Uterus (tissue), 4 donors: Measurements from ENCODE around the gene PHACTR2. TPM values are rescaled to one million over a fixed set of nuclear protein-coding genes. Genes with fewer than 3 reads are reported as not detected.
A peak's percentile ranks its signal among the peaks of the same experiment; 100 is the strongest.
"Not testable (repeated sequence)": the region's sequence is repeated elsewhere in the genome, so short reads cannot be mapped to it uniquely, and the experiment has no call there.

Experiments
- DNase-seq, 2 donors: peaks; one replicate each; pipeline ENCODE4 v3.0.0-alpha.2; 2019 to 2020
- H3K27ac ChIP-seq, 2 donors: fragments of 200-600 bp; sonication (generic); 1 replicate in 1 of 2; 2 replicates in 1 of 2; pipeline ENCODE4 v1.5.1; 2016 to 2018
- H3K27me3 ChIP-seq, 2 donors: fragments of 200-600 bp; sonication (generic); one replicate each; pipeline ENCODE4 v1.5.1; 2018 to 2019; ENCODE audit warnings: control low read depth in 1 of 2
- H3K36me3 ChIP-seq, 2 donors: fragments of 200-600 bp; sonication (generic); one replicate each; pipeline ENCODE4 v1.5.1; 2019; ENCODE audit warnings: control low read depth in 1 of 2
- H3K4me1 ChIP-seq, 2 donors: fragments of 200-600 bp; sonication (generic); one replicate each; pipeline ENCODE4 v1.5.1; 2018 to 2019; ENCODE audit warnings: control low read depth in 1 of 2
- H3K4me3 ChIP-seq, 2 donors: fragments of 200-600 bp; sonication (generic); 1 replicate in 1 of 2; 2 replicates in 1 of 2; pipeline ENCODE4 v1.5.1; 2018 to 2019; ENCODE audit warnings: mild to moderate bottlenecking in 1 of 2
- H3K9me3 ChIP-seq, 2 donors: fragments of 200-600 bp; sonication (generic); one replicate each; pipeline ENCODE4 v1.5.1; 2019; ENCODE audit warnings: control low read depth in 1 of 2
- POLR2A ChIP-seq, 2 donors: fragments of 450-650 bp; IDR thresholded peaks; one replicate each; pipeline ENCODE4 v1.6.1; 2016; ENCODE audit warnings: antibody characterized with exemption in 2 of 2, mild to moderate bottlenecking in 1 of 2, moderate library complexity in 1 of 2
- intact Hi-C: fragments of 100-400 bp; cut with DNase I; formaldehyde crosslinking; loops from one replicate; pipeline ENCODE4 v1.15.1; 2023; ENCODE audit warnings: low total_unique reads
- total RNA-seq, 4 donors: library from RNA; depleted of rRNA in 3 of 4; stranded (reverse); fragments of >200 nt in 3 of 4; gene quantifications; one replicate each; pipeline versions ENCODE4 v1.1.0 to v1.2.4, GENCODE V29; 2014 to 2023
- TF ChIP-seq, protein P1 (sequence below), 4 experiments: fragments of 200-600 bp in 2 of 4; fragments of 450-650 bp in 2 of 4; sonication (generic) in 2 of 4; IDR thresholded peaks; one replicate each; pipeline ENCODE4 v1.5.1; 2016 to 2019; ENCODE audit warnings: antibody characterized with exemption in 4 of 4, mild to moderate bottlenecking in 2 of 4, moderate library complexity in 1 of 4
- donor health status: DM: yes; HTN: yes; CAD: no.

PHACTR2 gene
- 100 to 1,000 TPM in 1 of 4 donors, 10 to 100 TPM in 3; 78.2 to 145 (median 90.1) TPM for total RNA-seq

- H3K36me3 ChIP-seq = no peaks in the 10 kb centered on the region
- peak; percentile 75 to 76 for DNase-seq
- TF ChIP-seq POLR2A (IDR thresholded peaks at IDR 0.05) = peak; percentile 56 to 71
- TF ChIP-seq, protein P1, sequence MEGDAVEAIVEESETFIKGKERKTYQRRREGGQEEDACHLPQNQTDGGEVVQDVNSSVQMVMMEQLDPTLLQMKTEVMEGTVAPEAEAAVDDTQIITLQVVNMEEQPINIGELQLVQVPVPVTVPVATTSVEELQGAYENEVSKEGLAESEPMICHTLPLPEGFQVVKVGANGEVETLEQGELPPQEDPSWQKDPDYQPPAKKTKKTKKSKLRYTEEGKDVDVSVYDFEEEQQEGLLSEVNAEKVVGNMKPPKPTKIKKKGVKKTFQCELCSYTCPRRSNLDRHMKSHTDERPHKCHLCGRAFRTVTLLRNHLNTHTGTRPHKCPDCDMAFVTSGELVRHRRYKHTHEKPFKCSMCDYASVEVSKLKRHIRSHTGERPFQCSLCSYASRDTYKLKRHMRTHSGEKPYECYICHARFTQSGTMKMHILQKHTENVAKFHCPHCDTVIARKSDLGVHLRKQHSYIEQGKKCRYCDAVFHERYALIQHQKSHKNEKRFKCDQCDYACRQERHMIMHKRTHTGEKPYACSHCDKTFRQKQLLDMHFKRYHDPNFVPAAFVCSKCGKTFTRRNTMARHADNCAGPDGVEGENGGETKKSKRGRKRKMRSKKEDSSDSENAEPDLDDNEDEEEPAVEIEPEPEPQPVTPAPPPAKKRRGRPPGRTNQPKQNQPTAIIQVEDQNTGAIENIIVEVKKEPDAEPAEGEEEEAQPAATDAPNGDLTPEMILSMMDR (IDR thresholded peaks at IDR 0.05) = no peak
- peak within 1 kb of the TSS; percentile 38 to 72 for H3K4me3 ChIP-seq
- H3K9me3 ChIP-seq = no peaks in the 10 kb centered on the region
- H3K27ac ChIP-seq = peak within 1 kb of the TSS; percentile 89 to 94
- intact Hi-C loops = no loop called here
- peaks cover 2 to 5% of the 10 kb centered on the region in 2 donors for H3K4me1 ChIP-seq
- no peaks in the 10 kb centered on the region for H3K27me3 ChIP-seq
Measured at GRCh38 chr6:143677891-143678791, at the start of gene PHACTR2. TSS of gene PHACTR2 (plus strand) at chr6:143677965. CDS start at chr6:143678164, 199 bp downstream.

DNA sequence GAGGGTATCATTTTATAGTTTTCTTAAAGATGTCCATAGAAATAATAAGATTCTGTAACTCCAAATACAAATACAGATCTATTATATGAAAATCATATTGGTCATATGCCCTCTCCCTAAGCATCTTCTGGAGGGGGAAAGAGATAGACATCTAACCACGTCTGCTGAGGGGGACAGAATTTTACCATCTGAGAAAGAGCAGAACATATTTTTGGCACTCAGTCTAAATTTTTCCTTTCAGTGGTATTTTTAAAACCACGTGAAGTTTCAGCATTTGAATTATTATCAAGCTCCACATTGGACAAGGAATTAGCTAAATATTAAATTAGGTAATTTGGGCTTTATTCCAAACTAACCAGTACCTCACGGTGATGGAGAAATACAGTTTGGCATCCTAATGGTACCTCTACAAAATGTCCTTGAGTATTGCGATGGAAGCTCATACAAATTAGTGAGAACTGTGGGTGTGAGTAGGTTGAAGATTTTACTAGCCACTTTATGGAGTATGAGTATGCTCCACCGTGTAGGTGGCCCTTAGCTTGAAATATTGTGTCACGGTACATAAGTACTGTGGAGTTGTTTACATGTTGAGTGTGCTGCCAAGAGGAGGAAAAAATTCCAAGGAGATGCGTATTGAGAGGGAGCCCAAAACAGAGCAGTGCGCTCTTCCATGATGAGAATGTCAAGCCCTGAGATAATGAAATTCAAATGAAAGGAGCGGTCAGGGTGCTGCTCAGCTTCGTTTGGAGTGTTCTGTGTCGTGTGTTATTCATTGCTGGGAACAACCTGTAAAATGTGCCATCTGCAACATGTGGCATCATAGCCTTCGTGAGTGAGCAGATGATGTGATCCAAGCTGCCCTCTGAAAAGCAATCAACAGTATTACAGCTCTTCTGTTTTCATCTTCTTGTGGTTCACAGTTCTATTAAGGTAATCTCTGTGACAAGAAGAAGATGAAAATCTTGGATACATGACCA is 48.4 kb upstream of the PHACTR2 start:
- H3K4me3 ChIP-seq = no peak overlapping the region
- intact Hi-C loops = no loop called here
- no peaks in the 10 kb centered on the region for H3K27me3 ChIP-seq
- peak in 1 of 2 donors; percentile 29 for DNase-seq
- no peaks in the 10 kb centered on the region for H3K4me1 ChIP-seq
- H3K9me3 ChIP-seq = no peaks in the 10 kb centered on the region
- H3K27ac ChIP-seq = peak overlapping the region; percentile 12 to 59
- no peaks in the 10 kb centered on the region for H3K36me3 ChIP-seq
- TF ChIP-seq, protein P1 (IDR thresholded peaks at IDR 0.05) = no peak
- no peak for TF ChIP-seq POLR2A (IDR thresholded peaks at IDR 0.05)

- H3K36me3 ChIP-seq, H3K27me3 ChIP-seq, H3K9me3 ChIP-seq, DNase-seq, H3K4me1 ChIP-seq, H3K27ac ChIP-seq, H3K4me3 ChIP-seq, intact Hi-C loops: not testable (repeated sequence)
Measured at GRCh38 chr6:143631196-143631595, 46.6 kb upstream of the PHACTR2 start.

GRCh38 chr6:143632894-143633293 is 44.9 kb upstream of the PHACTR2 start:
- Histone ChIP-seq H3K36me3 (no peaks in the 10 kb centered on the region), H3K9me3 (no peaks in the 10 kb centered on the region), H3K27me3 (no peaks in the 10 kb centered on the region), H3K4me3 (no peak overlapping the region), H3K27ac (no peak overlapping the region), H3K4me1 (no peaks in the 10 kb centered on the region)
- TF ChIP-seq, protein P1 (IDR thresholded peaks at IDR 0.05) = no peak
- TF ChIP-seq POLR2A (IDR thresholded peaks at IDR 0.05) = no peak
- intact Hi-C loops = no loop called here
- DNase-seq = no peak

DNA sequence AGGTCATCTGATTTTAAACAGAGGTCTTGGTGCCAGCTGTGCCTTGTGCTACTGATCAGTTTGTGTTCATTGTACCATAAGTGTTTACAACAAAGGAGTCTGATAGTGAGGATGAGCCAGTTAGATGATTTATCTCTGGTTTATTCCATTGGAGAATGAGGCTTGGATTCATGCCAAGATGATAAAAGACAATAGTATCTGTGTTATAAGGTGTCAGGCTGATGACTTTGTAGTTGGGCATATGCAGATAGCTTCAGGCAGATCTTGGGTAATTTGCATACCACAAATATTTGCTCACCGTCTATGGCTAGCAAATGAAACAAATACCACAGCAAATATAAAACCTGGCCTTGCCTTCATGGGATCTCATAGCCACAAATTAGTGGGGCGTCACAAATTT is 43.3 kb upstream of the PHACTR2 start:
- H3K27ac ChIP-seq = no peak overlapping the region
- intact Hi-C loops = no loop called here

More for the DNA sequence above, 43.3 kb upstream of the PHACTR2 start:
- Histone ChIP-seq H3K4me3 (no peak overlapping the region), H3K36me3 (no peaks in the 10 kb centered on the region), H3K27me3 (no peaks in the 10 kb centered on the region), H3K9me3 (no peaks in the 10 kb centered on the region), H3K4me1 (no peaks in the 10 kb centered on the region)
- no peak for DNase-seq
- TF ChIP-seq POLR2A (IDR thresholded peaks at IDR 0.05) = no peak
- TF ChIP-seq, protein P1 (IDR thresholded peaks at IDR 0.05) = no peak
